Measurements from ENCODE around the gene PRR12.

The PRR12 gene

GRCh38 chr19:49666120-49666444 is 75.1 kb downstream of the PRR12 start:
- no peak for DNase-seq (ENCODE audit: low read depth in 2 of 2)

- DNase-seq (ENCODE audit: low read depth in 2 of 2): no peak
Measured at GRCh38 chr19:49667473-49667872, 76.5 kb downstream of the PRR12 start.

GRCh38 chr19:49669516-49669915 is 78.5 kb downstream of the PRR12 start:
- DNase-seq (ENCODE audit: low read depth in 2 of 2): no peak

GRCh38 chr19:49672131-49672919 is 81.3 kb downstream of the PRR12 start:
- DNase-seq (ENCODE audit: low read depth in 2 of 2): peak; percentile 60 to 62

Data from stimulated activated CD8-positive, alpha-beta memory T cell treated with anti-CD3 and anti-CD28 coated beads, Interleukin-7, amount 100 ng/mL, for 4 hours (primary cell).